Testis (tissue), 2 donors: ENCODE data around the gene UBE2E2.

Experiments
- CTCF ChIP-seq, 3 experiments: fragments of 450-650 bp in 2 of 3; fragments of 200-600 bp in 1 of 3; sonication (generic) in 1 of 3; IDR thresholded peaks; one replicate each; pipeline ENCODE4 v1.5.1; 2016 to 2019; ENCODE audit warnings: antibody characterized with exemption in 3 of 3, mild to moderate bottlenecking in 2 of 3, moderate library complexity in 1 of 3
- POLR2A ChIP-seq: fragments of 450-650 bp; IDR thresholded peaks from one replicate; pipeline ENCODE4 v1.6.1; 2017; ENCODE audit warnings: antibody characterized with exemption, mild to moderate bottlenecking, moderate library complexity

DNA sequence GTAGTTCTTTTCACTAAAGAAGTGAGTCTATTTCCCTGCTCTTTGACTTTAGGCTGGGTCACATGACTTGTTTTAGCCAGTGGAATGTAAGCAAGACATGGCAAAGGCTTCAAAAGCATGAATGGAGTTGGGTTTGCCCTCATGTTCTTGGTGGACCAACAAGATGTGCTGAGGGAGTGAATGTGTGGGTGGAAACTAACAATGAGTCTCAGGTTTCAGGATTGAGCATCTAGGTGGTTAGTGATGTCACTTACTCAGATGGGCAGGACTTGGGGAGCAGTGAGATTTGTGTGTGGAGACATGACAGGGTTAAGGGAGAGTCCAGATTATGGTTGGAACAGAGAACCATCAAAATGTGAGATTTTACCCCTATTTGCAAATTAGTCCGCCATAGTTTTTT lies 421.2 kb downstream of the UBE2E2 start:
- TF ChIP-seq CTCF (IDR thresholded peaks at IDR 0.05) (no peak), POLR2A (no peak)
